ENCODE data around the gene TRPM3. TPM values are rescaled to one million over a fixed set of nuclear protein-coding genes. Genes with fewer than 3 reads are reported as not detected.

The TRPM3 gene
- total and polyA plus RNA-seq, 2 of the 8 experiments (the other 6 are each of a cell fraction or from before 2014, with no cell fraction given) = 2.4 to 10.9 TPM

DNA sequence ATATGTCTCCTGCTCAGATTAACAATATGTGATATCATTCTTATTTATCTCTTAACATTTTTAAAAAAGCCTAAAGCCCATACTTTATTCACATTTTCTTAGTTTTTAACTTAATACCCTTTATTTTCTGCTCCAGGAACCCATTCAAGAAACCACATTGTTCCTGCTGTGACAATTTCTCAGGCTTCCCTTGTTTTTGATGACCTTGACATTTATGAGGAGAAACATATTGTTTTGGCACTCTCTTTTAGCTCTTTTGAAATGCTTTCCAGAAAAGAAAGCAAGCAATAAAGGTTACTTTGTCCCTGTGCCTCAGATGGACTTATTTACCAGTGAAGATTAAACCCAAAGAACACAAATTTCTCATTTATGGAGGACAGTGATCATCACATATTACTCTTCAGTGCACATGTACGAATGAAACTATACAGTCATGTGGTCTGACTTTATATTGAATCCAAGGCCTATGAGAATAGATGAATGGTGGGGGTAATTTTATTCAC is 445.5 kb downstream of the TRPM3 start (continued):
- no peak for TF ChIP-seq POU5F1 (IDR thresholded peaks at IDR 0.05; ENCODE audit: low read depth, low read length)
- TF ChIP-seq CBX5 (IDR thresholded peaks at IDR 0.05; ENCODE audit: low read depth, low read length) = no peak
- TF ChIP-seq JUND (IDR thresholded peaks at IDR 0.05; ENCODE audit: low read length) = no peak
- no peak for TF ChIP-seq FOSL1 (IDR thresholded peaks at IDR 0.05; ENCODE audit: insufficient read depth, low read depth, low read length)

Measured in H1 (cell line).